ENCODE results near the gene HUNK.
"Not testable (repeated sequence)": the region's sequence is repeated elsewhere in the genome, so short reads cannot be mapped to it uniquely, and the experiment has no call there.

HUNK gene

GRCh38 chr21:31924548-31924947, 51.7 kb downstream of the HUNK start:
- no peak for DNase-seq

- no peak for DNase-seq
These were observed 53.7 kb downstream of the HUNK start for GRCh38 chr21:31926498-31926897.

GRCh38 chr21:31927689-31928353, 55.0 kb downstream of the HUNK start:
- no peak for DNase-seq

- no peak for DNase-seq
These were observed 55.8 kb downstream of the HUNK start for GRCh38 chr21:31928656-31929055.

- DNase-seq: no peak
These were observed 56.7 kb downstream of the HUNK start for GRCh38 chr21:31929548-31929947.

- DNase-seq: no peak
These were observed 57.2 kb downstream of the HUNK start for GRCh38 chr21:31930001-31930400.

GRCh38 chr21:31931644-31932469, 59.0 kb downstream of the HUNK start:
- DNase-seq: no peak

- DNase-seq: no peak
These were observed 59.6 kb downstream of the HUNK start for GRCh38 chr21:31932470-31932764.

- DNase-seq: no peak
These were observed 64.5 kb downstream of the HUNK start for GRCh38 chr21:31937303-31937702.

GRCh38 chr21:31938330-31939301, 65.8 kb downstream of the HUNK start:
- no peak for DNase-seq

- no peak for DNase-seq
These were observed 68.9 kb downstream of the HUNK start for GRCh38 chr21:31941694-31942093.

GRCh38 chr21:31943561-31943960, 70.7 kb downstream of the HUNK start:
- DNase-seq: no peak

GRCh38 chr21:31945141-31945540, 72.3 kb downstream of the HUNK start:
- no peak for DNase-seq

- DNase-seq: no peak
These were observed 72.7 kb downstream of the HUNK start for GRCh38 chr21:31945546-31945945.

GRCh38 chr21:31946231-31946630, 73.4 kb downstream of the HUNK start:
- no peak for DNase-seq

GRCh38 chr21:31946876-31947550, 74.2 kb downstream of the HUNK start:
- not testable (repeated sequence) for DNase-seq

- no peak for DNase-seq
These were observed 75.9 kb downstream of the HUNK start for GRCh38 chr21:31948676-31949075.

GRCh38 chr21:31952828-31953227, 80.0 kb downstream of the HUNK start:
- DNase-seq: no peak

- DNase-seq: no peak
These were observed 84.8 kb downstream of the HUNK start for GRCh38 chr21:31957631-31958030.

GRCh38 chr21:31959881-31960280, 87.1 kb downstream of the HUNK start:
- DNase-seq: no peak

- no peak for DNase-seq
These were observed 88.2 kb downstream of the HUNK start for GRCh38 chr21:31961027-31961426.

GRCh38 chr21:31961704-31962103, 88.9 kb downstream of the HUNK start:
- no peak for DNase-seq

- DNase-seq: no peak
These were observed 91.9 kb downstream of the HUNK start for GRCh38 chr21:31964692-31965091.
